ENCODE measurements around the gene DHX35.

DNA sequence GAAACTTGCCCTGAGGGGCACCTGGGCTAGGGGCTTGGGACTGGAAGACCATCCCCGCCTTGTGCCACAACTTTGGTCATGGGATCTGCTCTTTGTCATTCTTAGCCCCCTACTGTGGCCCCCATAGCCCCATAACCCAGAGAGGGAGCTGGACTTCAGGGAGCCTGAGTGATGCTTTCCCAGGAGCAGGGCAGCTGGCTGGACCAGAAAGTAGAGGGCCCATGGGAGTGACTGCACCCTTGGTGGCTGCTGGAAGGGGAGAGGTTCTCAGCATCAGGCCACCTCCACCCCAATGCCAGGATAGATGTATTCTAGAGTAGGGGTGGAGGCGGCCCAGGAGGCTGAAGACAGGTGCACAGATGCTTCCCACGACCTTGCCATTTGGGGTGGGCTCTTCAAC is 41.7 kb upstream of the DHX35 start:
- TF ChIP-seq, protein P1, sequence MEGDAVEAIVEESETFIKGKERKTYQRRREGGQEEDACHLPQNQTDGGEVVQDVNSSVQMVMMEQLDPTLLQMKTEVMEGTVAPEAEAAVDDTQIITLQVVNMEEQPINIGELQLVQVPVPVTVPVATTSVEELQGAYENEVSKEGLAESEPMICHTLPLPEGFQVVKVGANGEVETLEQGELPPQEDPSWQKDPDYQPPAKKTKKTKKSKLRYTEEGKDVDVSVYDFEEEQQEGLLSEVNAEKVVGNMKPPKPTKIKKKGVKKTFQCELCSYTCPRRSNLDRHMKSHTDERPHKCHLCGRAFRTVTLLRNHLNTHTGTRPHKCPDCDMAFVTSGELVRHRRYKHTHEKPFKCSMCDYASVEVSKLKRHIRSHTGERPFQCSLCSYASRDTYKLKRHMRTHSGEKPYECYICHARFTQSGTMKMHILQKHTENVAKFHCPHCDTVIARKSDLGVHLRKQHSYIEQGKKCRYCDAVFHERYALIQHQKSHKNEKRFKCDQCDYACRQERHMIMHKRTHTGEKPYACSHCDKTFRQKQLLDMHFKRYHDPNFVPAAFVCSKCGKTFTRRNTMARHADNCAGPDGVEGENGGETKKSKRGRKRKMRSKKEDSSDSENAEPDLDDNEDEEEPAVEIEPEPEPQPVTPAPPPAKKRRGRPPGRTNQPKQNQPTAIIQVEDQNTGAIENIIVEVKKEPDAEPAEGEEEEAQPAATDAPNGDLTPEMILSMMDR (conservative IDR thresholded peaks at IDR 0.05; ENCODE audit: low read length) = no peak
- no peak for TF ChIP-seq EZH2phosphoT487 (IDR thresholded peaks at IDR 0.05; ENCODE audit: borderline replicate concordance)

Measured in Loucy (cell line).